CD14-positive monocyte (primary cell): ENCODE results near the gene RASGRP3. TPM values are rescaled to one million over a fixed set of nuclear protein-coding genes. Genes with fewer than 3 reads are reported as not detected.

Source experiments
- DNase-seq, 3 donors: peaks; one replicate each; pipeline ENCODE4 v3.0.0-alpha.2; 2011 to 2022
- H2AFZ ChIP-seq: 2 replicates; pipeline ENCODE4 v1.6.0; 2012; ENCODE audit warnings: mild to moderate bottlenecking, low read depth, low read length, inconsistent platforms; ENCODE audit not compliant: insufficient read depth, poor library complexity, severe bottlenecking
- H3K27ac ChIP-seq, 2 donors: 1 replicate in 1 of 2; 2 replicates in 1 of 2; pipeline ENCODE4 v1.5.1; 2012 to 2013; ENCODE audit warnings: low read length in 2 of 2, control low read depth in 1 of 2, inconsistent platforms in 1 of 2, low read depth in 1 of 2, mild to moderate bottlenecking in 1 of 2
- H3K27me3 ChIP-seq, 2 donors: one replicate each; pipeline versions ENCODE4 v1.6.0 to v1.6.1; 2011 to 2013; ENCODE audit warnings: low read length in 2 of 2; ENCODE audit not compliant: control insufficient read depth in 2 of 2, insufficient read depth in 2 of 2
- H3K36me3 ChIP-seq, 2 donors: replicated peaks in 1 of 2; 1 replicate in 1 of 2; 2 replicates in 1 of 2; pipeline versions ENCODE4 v1.5.1 to v1.6.1; 2012 to 2013; ENCODE audit warnings: low read length in 2 of 2, control low read depth in 1 of 2, inconsistent platforms in 1 of 2, mild to moderate bottlenecking in 1 of 2; ENCODE audit not compliant: insufficient read depth in 2 of 2, control insufficient read depth in 1 of 2
- H3K4me1 ChIP-seq, 2 donors: 1 replicate in 1 of 2; 2 replicates in 1 of 2; pipeline versions ENCODE4 v1.5.1 to v1.6.1; 2012 to 2013; ENCODE audit warnings: low read length in 2 of 2, control low read depth in 1 of 2, inconsistent platforms in 1 of 2, mild to moderate bottlenecking in 1 of 2, moderate library complexity in 1 of 2; ENCODE audit not compliant: insufficient read depth in 2 of 2, control insufficient read depth in 1 of 2
- H3K4me2 ChIP-seq: replicated peaks from 2 replicates; pipeline ENCODE3; 2012; ENCODE audit warnings: low read length, moderate library complexity, mild to moderate bottlenecking; ENCODE audit not compliant: poor library complexity, severe bottlenecking; ENCODE audit errors: extremely low read depth
- H3K4me3 ChIP-seq, 3 experiments: fragments of 200-600 bp in 1 of 3; sonication (generic) in 1 of 3; replicated peaks in 1 of 3; 1 replicate in 2 of 3; 2 replicates in 1 of 3; pipeline ENCODE4 v1.5.1; 2011 to 2013; ENCODE audit warnings: low read length in 3 of 3, mild to moderate bottlenecking in 3 of 3, control low read depth in 2 of 3, low read depth in 2 of 3, inconsistent platforms in 1 of 3, moderate library complexity in 1 of 3
- H3K79me2 ChIP-seq: 2 replicates; pipeline ENCODE4 v1.6.0; 2012; ENCODE audit warnings: mild to moderate bottlenecking, control low read depth, inconsistent platforms, low read length, moderate library complexity; ENCODE audit not compliant: insufficient read depth
- H3K9ac ChIP-seq: 2 replicates; pipeline ENCODE4 v1.6.0; 2017; ENCODE audit warnings: low read length, mild to moderate bottlenecking; ENCODE audit not compliant: insufficient read depth, poor library complexity, severe bottlenecking
- H3K9me3 ChIP-seq, 2 donors: replicated peaks in 1 of 2; 1 replicate in 1 of 2; 2 replicates in 1 of 2; pipeline versions ENCODE4 v1.5.1 to v1.6.1; 2012 to 2013; ENCODE audit warnings: low read length in 2 of 2, control low read depth in 1 of 2; ENCODE audit not compliant: control insufficient read depth in 1 of 2, insufficient read depth in 1 of 2
- H4K20me1 ChIP-seq: 2 replicates; pipeline ENCODE4 v1.6.0; 2012; ENCODE audit warnings: mild to moderate bottlenecking, low read length, control low read depth, moderate library complexity; ENCODE audit not compliant: insufficient read depth
- H3K27ac Mint-ChIP-seq, 7 donors: one replicate each; pipeline ENCODE4 v1.8.0; 2020; ENCODE audit warnings: mild to moderate bottlenecking in 7 of 7, mixed read lengths in 7 of 7, moderate library complexity in 6 of 7, inconsistent platforms in 2 of 7
- H3K27me3 Mint-ChIP-seq, 3 donors: one replicate each; pipeline ENCODE4 v1.8.0; 2021 to 2022; ENCODE audit warnings: low read depth in 3 of 3, mild to moderate bottlenecking in 3 of 3, mixed read lengths in 3 of 3, moderate library complexity in 3 of 3, inconsistent platforms in 1 of 3
- H3K36me3 Mint-ChIP-seq, 2 donors: one replicate each; pipeline ENCODE4 v1.8.0; 2020; ENCODE audit warnings: mixed read lengths in 2 of 2, inconsistent platforms in 1 of 2, mild to moderate bottlenecking in 1 of 2
- H3K4me1 Mint-ChIP-seq: one replicate; pipeline ENCODE4 v1.8.0; 2020; ENCODE audit warnings: mild to moderate bottlenecking, mixed read lengths
- H3K4me3 Mint-ChIP-seq, 2 donors: one replicate each; pipeline ENCODE4 v1.8.0; 2020; ENCODE audit warnings: mild to moderate bottlenecking in 2 of 2, mixed read lengths in 2 of 2, moderate library complexity in 1 of 2
- H3K9me3 Mint-ChIP-seq, 7 donors: one replicate each; pipeline ENCODE4 v1.8.0; 2020 to 2022; ENCODE audit warnings: mixed read lengths in 7 of 7, mild to moderate bottlenecking in 6 of 7, moderate library complexity in 6 of 7, inconsistent platforms in 2 of 7
- WGBS: methylation state at CpG from one replicate; pipeline ENCODE4 v1.1.5; 2013; ENCODE audit warnings: missing lambda C conversion rate; ENCODE audit not compliant: insufficient coverage; 5-methylcytosine and 5-hydroxymethylcytosine counted together
- intact Hi-C, 2 donors: fragments of 100-400 bp; cut with micrococcal nuclease; formaldehyde crosslinking; loops; one replicate each; pipeline versions ENCODE4 v1.15.0 to v1.15.1; 2023
- polyA plus RNA-seq, 3 donors: library from polyadenylated mRNA; depleted of rRNA in 1 of 3; unstranded in 2 of 3; stranded (reverse) in 1 of 3; fragments of 300-500 nt in 2 of 3; fragments of >200 nt in 1 of 3; fragmentation: Illumina TruSeq in 2 of 3; gene quantifications; 1 replicate in 2 of 3; 2 replicates in 1 of 3; pipeline ENCODE4 v1.2.3, GENCODE V29; 2012 to 2021
- TF ChIP-seq, protein P1 (sequence below): fragments of 200-600 bp; IDR thresholded peaks from one replicate; pipeline ENCODE4 v1.8.0; 2022; ENCODE audit warnings: antibody characterized with exemption, mild to moderate bottlenecking

RASGRP3 gene
- polyA plus RNA-seq, 3 donors = 0.62 to 0.89 (median 0.84) TPM

GRCh38 chr2:33599175-33599942, 122.9 kb downstream of the RASGRP3 start, which contains the start of gene FAM98A:
Gene FAM98A, minus strand, starts transcription at chr2:33599299. Its CDS starts 78 bp downstream, at chr2:33599221.
- Histone ChIP-seq H3K4me3 (peak within 1 kb of the TSS; percentile 90 to 93 (median 92)), H3K27me3 (no peaks in the 10 kb centered on the region), H3K9me3 (no peaks in the 10 kb centered on the region), H3K27ac (peak within 1 kb of the TSS; percentile 67 to 88), H3K79me2 (peaks cover 36% of the 10 kb centered on the region), H4K20me1 (peaks cover 5% of the 10 kb centered on the region), H3K9ac (peak within 1 kb of the TSS; percentile 77), H3K4me1 (peaks cover 14 to 26% of the 10 kb centered on the region in 2 donors), H2AFZ (peak within 1 kb of the TSS; percentile 98), H3K36me3 (peaks cover 4 to 10% of the 10 kb centered on the region in 2 donors), H3K4me2 (peak within 1 kb of the TSS; percentile 96)
- intact Hi-C loops = loop anchor here (5.0 kb wide), 3 partner anchors 122 to 1587 kb away; partner anchors contain the start of genes MEMO1 (in 1 of the 2), RASGRP3 (in 1 of the 2) and TTC27 (in 1 of the 2)
- TF ChIP-seq, protein P1, sequence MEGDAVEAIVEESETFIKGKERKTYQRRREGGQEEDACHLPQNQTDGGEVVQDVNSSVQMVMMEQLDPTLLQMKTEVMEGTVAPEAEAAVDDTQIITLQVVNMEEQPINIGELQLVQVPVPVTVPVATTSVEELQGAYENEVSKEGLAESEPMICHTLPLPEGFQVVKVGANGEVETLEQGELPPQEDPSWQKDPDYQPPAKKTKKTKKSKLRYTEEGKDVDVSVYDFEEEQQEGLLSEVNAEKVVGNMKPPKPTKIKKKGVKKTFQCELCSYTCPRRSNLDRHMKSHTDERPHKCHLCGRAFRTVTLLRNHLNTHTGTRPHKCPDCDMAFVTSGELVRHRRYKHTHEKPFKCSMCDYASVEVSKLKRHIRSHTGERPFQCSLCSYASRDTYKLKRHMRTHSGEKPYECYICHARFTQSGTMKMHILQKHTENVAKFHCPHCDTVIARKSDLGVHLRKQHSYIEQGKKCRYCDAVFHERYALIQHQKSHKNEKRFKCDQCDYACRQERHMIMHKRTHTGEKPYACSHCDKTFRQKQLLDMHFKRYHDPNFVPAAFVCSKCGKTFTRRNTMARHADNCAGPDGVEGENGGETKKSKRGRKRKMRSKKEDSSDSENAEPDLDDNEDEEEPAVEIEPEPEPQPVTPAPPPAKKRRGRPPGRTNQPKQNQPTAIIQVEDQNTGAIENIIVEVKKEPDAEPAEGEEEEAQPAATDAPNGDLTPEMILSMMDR = no peak
- H3K9me3 Mint-ChIP-seq = no peaks in the 10 kb centered on the region
- under 1% methylated on average over 47 of the region's 56 CpGs for WGBS
- H3K4me1 Mint-ChIP-seq = peaks cover 20% of the 10 kb centered on the region
- peak within 1 kb of the TSS; percentile 97 to 100 for H3K4me3 Mint-ChIP-seq
- H3K27ac Mint-ChIP-seq = peak within 1 kb of the TSS; percentile 88 to 95 (median 92)
- H3K27me3 Mint-ChIP-seq = peaks cover 0 to 7% (median 2%) of the 10 kb centered on the region in 3 donors
- peak; percentile 99 for DNase-seq
- peaks cover 9 to 10% of the 10 kb centered on the region in 2 donors for H3K36me3 Mint-ChIP-seq

GRCh38 chr2:33599943-33600192, 123.4 kb downstream of the RASGRP3 start:
- Histone ChIP-seq H3K36me3 (peaks cover 0 to 6% of the 10 kb centered on the region in 2 donors), H3K4me1 (peaks cover 14 to 26% of the 10 kb centered on the region in 2 donors), H3K27me3 (no peaks in the 10 kb centered on the region), H3K79me2 (peaks cover 36% of the 10 kb centered on the region), H3K4me2 (peak overlapping the region; percentile 96), H3K27ac (no peak overlapping the region), H3K4me3 (peak overlapping the region; percentile 90 to 93 (median 92)), H2AFZ (peak overlapping the region; percentile 98), H3K9ac (no peak overlapping the region), H4K20me1 (peaks cover 5% of the 10 kb centered on the region), H3K9me3 (no peaks in the 10 kb centered on the region)
- H3K27me3 Mint-ChIP-seq = peaks cover 0 to 7% (median 2%) of the 10 kb centered on the region in 3 donors
- H3K9me3 Mint-ChIP-seq = no peaks in the 10 kb centered on the region
- peaks cover 5 to 6% of the 10 kb centered on the region in 2 donors for H3K36me3 Mint-ChIP-seq
- intact Hi-C loops = loop anchor here (5.0 kb wide), 3 partner anchors 123 to 1588 kb away; partner anchors contain the start of genes MEMO1 (in 1 of the 2), RASGRP3 (in 1 of the 2) and TTC27 (in 1 of the 2)
- TF ChIP-seq, protein P1 = no peak
- peaks cover 20% of the 10 kb centered on the region for H3K4me1 Mint-ChIP-seq
- no peak for DNase-seq
- peak overlapping the region; percentile 97 to 100 for H3K4me3 Mint-ChIP-seq
- peak overlapping the region in 1 of 7 donors; percentile 88 for H3K27ac Mint-ChIP-seq
- WGBS = no CpG with 5 or more reads among the region's 3 CpGs
